ENCODE data around the gene TFB2M. TPM values are rescaled to one million over a fixed set of nuclear protein-coding genes. Genes with fewer than 3 reads are reported as not detected.

TFB2M gene
- total RNA-seq, 1 donor from 2014 or later, result 6.5 TPM

DNA sequence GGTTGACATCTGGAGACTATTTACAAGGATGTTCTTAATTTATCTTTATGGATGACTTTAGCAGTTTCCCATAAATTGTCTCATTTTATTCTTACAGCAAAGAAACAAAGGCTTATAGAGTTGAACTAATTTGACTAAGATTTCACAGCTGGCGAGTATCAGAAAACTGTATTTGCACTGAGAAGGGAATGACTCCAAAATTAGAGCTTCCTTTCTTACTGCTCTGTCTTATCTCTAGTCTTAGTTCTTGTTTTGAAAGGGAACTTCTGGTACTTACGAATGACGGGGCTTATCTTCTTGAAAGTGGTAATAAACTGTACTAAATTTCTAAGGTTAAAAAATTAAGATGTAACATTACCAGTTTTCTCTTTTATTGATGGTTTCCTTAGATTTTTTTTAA, 13.8 kb upstream of the TFB2M start:
- Mint-ChIP-seq H3K9me3 (ENCODE audit: unreplicated experiment) (no peaks in the 10 kb centered on the region), H3K4me3 (ENCODE audit: unreplicated experiment) (no peak overlapping the region), H3K27ac (ENCODE audit: unreplicated experiment) (no peak overlapping the region), H3K4me1 (ENCODE audit: low read depth, unreplicated experiment) (peaks cover 8% of the 10 kb centered on the region), H3K36me3 (ENCODE audit: unreplicated experiment) (no peaks in the 10 kb centered on the region), H3K27me3 (ENCODE audit: unreplicated experiment) (no peaks in the 10 kb centered on the region)
- no peak for DNase-seq
- TF ChIP-seq, protein P1, sequence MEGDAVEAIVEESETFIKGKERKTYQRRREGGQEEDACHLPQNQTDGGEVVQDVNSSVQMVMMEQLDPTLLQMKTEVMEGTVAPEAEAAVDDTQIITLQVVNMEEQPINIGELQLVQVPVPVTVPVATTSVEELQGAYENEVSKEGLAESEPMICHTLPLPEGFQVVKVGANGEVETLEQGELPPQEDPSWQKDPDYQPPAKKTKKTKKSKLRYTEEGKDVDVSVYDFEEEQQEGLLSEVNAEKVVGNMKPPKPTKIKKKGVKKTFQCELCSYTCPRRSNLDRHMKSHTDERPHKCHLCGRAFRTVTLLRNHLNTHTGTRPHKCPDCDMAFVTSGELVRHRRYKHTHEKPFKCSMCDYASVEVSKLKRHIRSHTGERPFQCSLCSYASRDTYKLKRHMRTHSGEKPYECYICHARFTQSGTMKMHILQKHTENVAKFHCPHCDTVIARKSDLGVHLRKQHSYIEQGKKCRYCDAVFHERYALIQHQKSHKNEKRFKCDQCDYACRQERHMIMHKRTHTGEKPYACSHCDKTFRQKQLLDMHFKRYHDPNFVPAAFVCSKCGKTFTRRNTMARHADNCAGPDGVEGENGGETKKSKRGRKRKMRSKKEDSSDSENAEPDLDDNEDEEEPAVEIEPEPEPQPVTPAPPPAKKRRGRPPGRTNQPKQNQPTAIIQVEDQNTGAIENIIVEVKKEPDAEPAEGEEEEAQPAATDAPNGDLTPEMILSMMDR (IDR thresholded peaks at IDR 0.05; ENCODE audit: partially characterized antibody, unreplicated experiment), result no peak

DNA sequence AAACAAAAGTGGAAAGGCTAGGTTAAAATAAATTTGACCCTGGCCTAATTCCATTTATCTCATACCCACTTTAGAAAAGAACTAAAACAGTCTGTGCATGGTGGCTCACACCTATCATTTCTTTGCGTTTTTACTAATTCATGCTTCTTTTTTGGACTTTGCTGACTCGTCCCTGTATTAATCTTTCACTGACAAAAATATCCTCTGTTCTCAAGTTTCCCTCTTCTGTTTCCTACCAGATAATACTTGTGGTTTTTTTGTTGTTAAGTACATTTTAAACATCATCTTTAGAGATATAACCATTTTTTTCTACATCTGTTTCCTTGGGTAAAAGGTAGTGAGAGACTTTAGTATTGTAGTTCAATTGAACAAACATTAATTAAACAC, 11.7 kb upstream of the TFB2M start:
- Mint-ChIP-seq H3K9me3 (ENCODE audit: unreplicated experiment) (no peaks in the 10 kb centered on the region), H3K27me3 (ENCODE audit: unreplicated experiment) (no peaks in the 10 kb centered on the region), H3K4me1 (ENCODE audit: low read depth, unreplicated experiment) (peaks cover 3% of the 10 kb centered on the region), H3K36me3 (ENCODE audit: unreplicated experiment) (no peaks in the 10 kb centered on the region), H3K27ac (ENCODE audit: unreplicated experiment) (no peak overlapping the region), H3K4me3 (ENCODE audit: unreplicated experiment) (no peak overlapping the region)
- TF ChIP-seq, protein P1 (IDR thresholded peaks at IDR 0.05; ENCODE audit: partially characterized antibody, unreplicated experiment), result no peak
- no peak for DNase-seq

DNA sequence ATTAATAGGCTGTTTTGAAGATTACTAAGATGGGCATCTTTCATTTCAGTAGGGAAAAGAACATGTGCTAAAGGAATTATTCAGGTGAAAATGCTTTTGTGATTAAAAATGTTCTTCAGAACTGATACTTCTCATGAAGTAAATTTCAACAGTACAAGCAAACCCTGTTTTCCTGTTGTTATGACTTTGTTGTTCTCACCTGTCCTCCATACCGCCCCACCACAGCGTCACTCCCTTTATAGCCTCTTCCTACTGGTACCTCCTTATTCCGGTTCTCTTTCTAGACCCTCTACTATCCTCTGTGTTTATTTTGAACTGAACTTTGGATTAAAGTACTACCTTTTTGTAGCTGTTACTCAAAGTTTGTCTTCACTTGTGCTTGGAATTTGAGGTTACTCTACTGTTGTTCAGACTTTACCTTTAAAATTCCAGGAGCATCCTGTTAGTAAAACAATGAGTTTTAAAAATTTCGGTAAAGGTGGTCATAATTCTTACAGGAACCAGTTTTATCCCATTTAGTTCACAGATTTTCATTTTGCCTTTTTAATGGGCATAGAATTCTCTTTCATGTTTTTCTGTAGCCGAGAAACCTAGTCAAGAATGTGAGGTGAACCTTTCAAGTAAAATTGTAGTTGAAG, 11.1 kb upstream of the TFB2M start:
- TF ChIP-seq, protein P1 (IDR thresholded peaks at IDR 0.05; ENCODE audit: partially characterized antibody, unreplicated experiment), result no peak
- H3K36me3 Mint-ChIP-seq (ENCODE audit: unreplicated experiment), result no peaks in the 10 kb centered on the region
- H3K9me3 Mint-ChIP-seq (ENCODE audit: unreplicated experiment), result no peaks in the 10 kb centered on the region
- H3K27ac Mint-ChIP-seq (ENCODE audit: unreplicated experiment), result no peak overlapping the region
- H3K4me1 Mint-ChIP-seq (ENCODE audit: low read depth, unreplicated experiment), result peaks cover 3% of the 10 kb centered on the region
- H3K27me3 Mint-ChIP-seq (ENCODE audit: unreplicated experiment), result no peaks in the 10 kb centered on the region
- no peak for DNase-seq
- no peak overlapping the region for H3K4me3 Mint-ChIP-seq (ENCODE audit: unreplicated experiment)

DNA sequence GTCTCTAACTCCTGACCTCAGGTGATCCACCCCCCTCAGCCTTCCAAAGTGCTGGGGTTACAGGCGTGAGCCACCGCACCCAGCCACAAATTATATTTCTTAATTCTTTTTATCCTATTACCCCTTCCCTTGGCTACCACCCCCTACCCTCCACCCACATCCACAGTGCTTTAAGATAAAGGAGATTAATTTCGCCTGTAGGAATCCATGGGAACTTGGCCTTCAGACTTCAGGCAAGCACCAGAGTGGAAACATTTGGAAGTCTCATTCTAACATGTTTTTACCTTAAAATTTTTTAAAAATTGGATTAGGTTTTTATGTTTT, 10.6 kb upstream of the TFB2M start:
- H3K27me3 Mint-ChIP-seq (ENCODE audit: unreplicated experiment), result no peaks in the 10 kb centered on the region
- H3K27ac Mint-ChIP-seq (ENCODE audit: unreplicated experiment), result no peak overlapping the region
- no peaks in the 10 kb centered on the region for H3K9me3 Mint-ChIP-seq (ENCODE audit: unreplicated experiment)

DNA sequence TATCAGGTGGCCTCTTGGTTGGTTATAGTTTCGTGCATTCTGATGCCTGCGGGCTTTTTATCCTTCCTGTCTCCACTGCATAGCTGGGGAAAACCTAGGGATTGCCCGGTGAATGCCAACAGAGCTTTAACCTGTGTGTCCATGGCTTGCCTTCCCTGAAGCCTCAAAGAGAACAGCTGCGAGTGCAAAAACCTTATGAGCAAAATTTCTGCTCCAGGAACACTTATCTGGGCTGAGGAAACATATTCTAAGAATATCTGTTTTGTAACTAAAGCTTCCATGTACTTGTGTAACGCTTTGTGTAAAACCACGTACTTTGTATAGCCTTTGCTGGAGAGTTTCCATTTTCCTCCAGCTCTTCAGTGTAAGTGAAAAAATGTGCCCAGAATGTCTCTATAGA, 7.4 kb upstream of the TFB2M start:
- no peak for DNase-seq
- Mint-ChIP-seq H3K27me3 (ENCODE audit: unreplicated experiment) (no peaks in the 10 kb centered on the region), H3K4me3 (ENCODE audit: unreplicated experiment) (no peak overlapping the region), H3K4me1 (ENCODE audit: low read depth, unreplicated experiment) (no peaks in the 10 kb centered on the region), H3K27ac (ENCODE audit: unreplicated experiment) (no peak overlapping the region), H3K36me3 (ENCODE audit: unreplicated experiment) (no peaks in the 10 kb centered on the region), H3K9me3 (ENCODE audit: unreplicated experiment) (no peaks in the 10 kb centered on the region)
- TF ChIP-seq, protein P1 (IDR thresholded peaks at IDR 0.05; ENCODE audit: partially characterized antibody, unreplicated experiment), result no peak

More for the DNA sequence above, 10.6 kb upstream of the TFB2M start:
- H3K4me3 Mint-ChIP-seq (ENCODE audit: unreplicated experiment), result no peak overlapping the region
- no peaks in the 10 kb centered on the region for H3K4me1 Mint-ChIP-seq (ENCODE audit: low read depth, unreplicated experiment)
- TF ChIP-seq, protein P1 (IDR thresholded peaks at IDR 0.05; ENCODE audit: partially characterized antibody, unreplicated experiment), result no peak
- H3K36me3 Mint-ChIP-seq (ENCODE audit: unreplicated experiment), result no peaks in the 10 kb centered on the region
- DNase-seq, result no peak
